ENCODE results near the gene NELFA. TPM values are rescaled to one million over a fixed set of nuclear protein-coding genes. Genes with fewer than 3 reads are reported as not detected.

NELFA gene
- total RNA-seq, 4 donors from 2014 or later = 29.3 to 45.3 (median 35.7) TPM

GRCh38 chr4:1989533-1990347, 19.0 kb downstream of the NELFA start:
- WGBS, 2 donors = 95% methylated on average over 32 to 33 of the region's 33 CpGs
- intact Hi-C loops (cut with DNase I; ENCODE audit: low total_unique reads) = no loop called here
- DNase-seq (ENCODE audit: low spot score in 2 of 2) = peak in 1 of 2 donors; percentile 76
- H3K4me3 ChIP-seq (ENCODE audit: low read depth, poor library complexity, severe bottlenecking) = no peak overlapping the region
- TF ChIP-seq CTCF (IDR thresholded peaks at IDR 0.05) (no peak), POLR2A (IDR thresholded peaks at IDR 0.05) (no peak)

DNA sequence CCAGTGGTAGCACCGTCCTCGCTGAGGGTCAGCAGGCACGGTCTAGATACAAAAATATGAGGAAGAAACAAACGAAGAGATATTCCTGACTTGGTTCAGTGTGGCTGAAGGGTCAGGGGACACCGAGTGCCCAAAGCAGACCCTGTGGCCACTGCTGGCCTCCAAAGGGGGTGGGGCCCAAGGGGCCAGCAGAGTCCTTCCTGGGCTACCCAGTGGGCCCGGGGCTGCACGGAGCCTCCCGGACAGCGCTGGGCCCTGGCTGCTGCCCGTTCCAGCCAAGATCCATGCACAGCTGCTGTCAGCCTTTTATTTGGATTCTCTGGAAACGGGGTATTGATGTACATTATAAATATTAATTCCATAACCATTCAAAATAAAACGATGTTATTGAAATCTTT, 20.4 kb downstream of the NELFA start:
- H3K4me3 ChIP-seq (ENCODE audit: low read depth, poor library complexity, severe bottlenecking) = no peak overlapping the region
- TF ChIP-seq CTCF (IDR thresholded peaks at IDR 0.05) = no peak
- no peak for TF ChIP-seq POLR2A (IDR thresholded peaks at IDR 0.05)
- WGBS, 2 donors = 92 to 93% methylated on average over 12 of the region's 12 CpGs
- intact Hi-C loops (cut with DNase I; ENCODE audit: low total_unique reads) = no loop called here
- DNase-seq (ENCODE audit: low spot score in 2 of 2) = peak in 1 of 2 donors; percentile 34

- H3K4me3 ChIP-seq (ENCODE audit: low read depth, poor library complexity, severe bottlenecking) = no peak overlapping the region
- intact Hi-C loops (cut with DNase I; ENCODE audit: low total_unique reads) = no loop called here
- DNase-seq (ENCODE audit: low spot score in 2 of 2) = peak in 1 of 2 donors; percentile 69
- no peak for TF ChIP-seq CTCF (IDR thresholded peaks at IDR 0.05)
- TF ChIP-seq POLR2A (IDR thresholded peaks at IDR 0.05) = no peak
- WGBS, 2 donors = 95 to 96% methylated on average over 25 to 26 of the region's 26 CpGs
These were observed 20.9 kb downstream of the NELFA start for GRCh38 chr4:1987721-1988326.

GRCh38 chr4:1987296-1987695, 21.5 kb downstream of the NELFA start:
- intact Hi-C loops (cut with DNase I; ENCODE audit: low total_unique reads) = no loop called here
- H3K4me3 ChIP-seq (ENCODE audit: low read depth, poor library complexity, severe bottlenecking) = no peak overlapping the region
- 88 to 91% methylated on average over 17 to 19 of the region's 19 CpGs for WGBS, 2 donors
- peak in 1 of 2 donors; percentile 75 for DNase-seq (ENCODE audit: low spot score in 2 of 2)
- TF ChIP-seq POLR2A (IDR thresholded peaks at IDR 0.05) = no peak
- TF ChIP-seq CTCF (IDR thresholded peaks at IDR 0.05) = no peak

- intact Hi-C loops (cut with DNase I; ENCODE audit: low total_unique reads) = no loop called here
- H3K4me3 ChIP-seq (ENCODE audit: low read depth, poor library complexity, severe bottlenecking) = no peak overlapping the region
- peak in 1 of 2 donors; percentile 62 for DNase-seq (ENCODE audit: low spot score in 2 of 2)
- 91 to 98% methylated on average over 12 to 22 of the region's 22 CpGs for WGBS, 2 donors
- TF ChIP-seq CTCF (IDR thresholded peaks at IDR 0.05) (no peak), POLR2A (IDR thresholded peaks at IDR 0.05) (no peak)
These were observed 22.1 kb downstream of the NELFA start for GRCh38 chr4:1986578-1987210.

Data from lower leg skin (tissue), 4 donors.